ENCODE results near the gene SEL1L. TPM values are rescaled to one million over a fixed set of nuclear protein-coding genes. Genes with fewer than 3 reads are reported as not detected.

The SEL1L gene
- total RNA-seq, 1 donor from 2014 or later, result 55.4 TPM

- DNase-seq (no peak), ATAC-seq (ENCODE audit: low read depth) (no peak)
- no peak for TF ChIP-seq CTCF (IDR thresholded peaks at IDR 0.05)
- Mint-ChIP-seq H3K27ac (no peak overlapping the region), H3K4me3 (no peak overlapping the region), H3K4me1 (no peaks in the 10 kb centered on the region), H3K27me3 (peaks cover 38% of the 10 kb centered on the region), H3K36me3 (ENCODE audit: low read depth) (no peaks in the 10 kb centered on the region), H3K9me3 (no peaks in the 10 kb centered on the region)
- CTCF ChIA-PET, result no interaction called here
- intact Hi-C loops (cut with micrococcal nuclease), result no loop called here
- POLR2A ChIA-PET, result no interaction called here
These were observed 106.2 kb downstream of the SEL1L start for GRCh38 chr14:81427348-81428058.

GRCh38 chr14:81423504-81423903, 110.1 kb downstream of the SEL1L start:
- H3K9me3 Mint-ChIP-seq, result no peaks in the 10 kb centered on the region
- intact Hi-C loops (cut with micrococcal nuclease), result no loop called here
- H3K36me3 Mint-ChIP-seq (ENCODE audit: low read depth), result no peaks in the 10 kb centered on the region
- CTCF ChIA-PET, result no interaction called here
- ATAC-seq (ENCODE audit: low read depth) (no peak), DNase-seq (no peak)
- no peak for TF ChIP-seq CTCF (IDR thresholded peaks at IDR 0.05)
- POLR2A ChIA-PET, result no interaction called here
- no peak overlapping the region for H3K4me3 Mint-ChIP-seq
- no peak overlapping the region for H3K27ac Mint-ChIP-seq
- H3K4me1 Mint-ChIP-seq, result no peaks in the 10 kb centered on the region
- peaks cover 20% of the 10 kb centered on the region for H3K27me3 Mint-ChIP-seq

Other genes with a start within 250 kb of the SEL1L start
- gene STON2, start 133.5 kb downstream of the SEL1L start, total RNA-seq, result 0.51 TPM in 1 of 2 replicates, not detected in the other